Prostate gland (tissue), 2 donors: ENCODE results near the gene TMPRSS4. TPM values are rescaled to one million over a fixed set of nuclear protein-coding genes. Genes with fewer than 3 reads are reported as not detected.

Source experiments
- DNase-seq: peaks from one replicate; pipeline ENCODE4 v3.0.0-alpha.2; 2019; ENCODE audit warnings: low spot score
- H3K27ac ChIP-seq, 2 donors: fragments of 200-600 bp; sonication (generic); 2 replicates each; pipeline ENCODE4 v1.5.1; 2017 to 2019
- H3K27me3 ChIP-seq: fragments of 200-600 bp; sonication (generic); replicated peaks from 2 replicates; pipeline ENCODE4 v1.5.1; 2019; ENCODE audit not compliant: insufficient read depth
- H3K36me3 ChIP-seq, 2 donors: fragments of 200-600 bp; sonication (generic); 1 replicate in 1 of 2; 2 replicates in 1 of 2; pipeline versions ENCODE4 v1.5.1 to v1.8.1; 2017 to 2019
- H3K4me1 ChIP-seq: fragments of 200-600 bp; sonication (generic); replicated peaks from 2 replicates; pipeline ENCODE4 v1.5.1; 2019
- H3K4me3 ChIP-seq, 2 donors: fragments of 200-600 bp; sonication (generic); 2 replicates each; pipeline ENCODE4 v1.5.1; 2017 to 2019
- H3K9me3 ChIP-seq: fragments of 200-600 bp; sonication (generic); 2 replicates; pipeline ENCODE4 v1.5.1; 2017
- POLR2A ChIP-seq: fragments of 450-650 bp; IDR thresholded peaks from one replicate; pipeline ENCODE4 v1.6.1; 2016; ENCODE audit warnings: antibody characterized with exemption, mild to moderate bottlenecking
- POLR2AphosphoS5 ChIP-seq: sonication (generic); formaldehyde crosslinking; IDR thresholded peaks from one replicate; pipeline ENCODE4 v1.6.1; 2017; ENCODE audit warnings: antibody characterized with exemption
- WGBS: methylation state at CpG from one replicate; pipeline ENCODE4 v1.1.5; 2018; 5-methylcytosine and 5-hydroxymethylcytosine counted together
- intact Hi-C: fragments of 100-400 bp; cut with DNase I; formaldehyde crosslinking; loops from one replicate; pipeline ENCODE4 v1.14.2; 2022
- total RNA-seq, 2 donors: library from RNA; depleted of rRNA; stranded (reverse); fragments of >200 nt; gene quantifications; one replicate each; pipeline ENCODE4 v1.1.0, GENCODE V29; 2016
- TF ChIP-seq, protein P1 (sequence below), 4 experiments: fragments of 200-600 bp in 2 of 4; fragments of 450-650 bp in 2 of 4; sonication (generic) in 2 of 4; IDR thresholded peaks; 1 replicate in 3 of 4; 2 replicates in 1 of 4; pipeline ENCODE4 v1.5.1; 2016 to 2019; ENCODE audit warnings: antibody characterized with exemption in 4 of 4, mild to moderate bottlenecking in 2 of 4, moderate library complexity in 2 of 4

TMPRSS4 gene
- total RNA-seq, 2 donors from 2014 or later, result 1.5 to 6.4 TPM

DNA sequence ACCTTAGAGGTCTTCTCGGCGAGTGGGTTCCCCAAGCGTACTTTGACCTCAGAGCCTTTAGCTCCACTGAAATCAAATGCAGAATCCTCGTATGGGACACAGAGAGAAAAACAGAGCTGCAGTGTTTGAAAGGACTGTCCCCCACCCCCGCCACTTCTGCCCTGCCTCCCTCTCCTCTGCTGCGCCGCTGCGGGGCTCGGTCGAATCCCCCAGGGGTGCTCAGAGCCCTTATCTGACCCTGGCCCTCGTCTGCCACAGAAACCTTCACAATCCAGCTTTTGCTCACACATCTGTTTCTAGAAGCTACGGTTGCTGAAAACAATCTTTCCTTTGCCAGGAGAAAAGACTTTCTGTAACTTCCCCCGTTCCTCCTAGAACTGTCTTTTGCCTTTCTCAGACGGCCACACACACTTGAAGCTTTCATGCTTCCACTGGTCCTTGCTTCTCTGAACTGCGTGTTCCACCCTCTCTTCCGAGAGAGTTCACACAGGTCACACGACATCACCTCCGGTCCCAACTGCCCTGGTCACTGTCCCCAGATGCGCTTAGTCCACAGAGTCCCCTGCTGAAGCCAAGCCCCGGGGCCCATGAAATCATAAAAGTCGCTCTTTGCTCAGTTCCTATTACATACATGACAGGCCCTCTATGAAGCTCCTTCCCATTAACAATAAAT lies 6.1 kb downstream of the TMPRSS4 start:
- intact Hi-C loops, result no loop called here

DNA sequence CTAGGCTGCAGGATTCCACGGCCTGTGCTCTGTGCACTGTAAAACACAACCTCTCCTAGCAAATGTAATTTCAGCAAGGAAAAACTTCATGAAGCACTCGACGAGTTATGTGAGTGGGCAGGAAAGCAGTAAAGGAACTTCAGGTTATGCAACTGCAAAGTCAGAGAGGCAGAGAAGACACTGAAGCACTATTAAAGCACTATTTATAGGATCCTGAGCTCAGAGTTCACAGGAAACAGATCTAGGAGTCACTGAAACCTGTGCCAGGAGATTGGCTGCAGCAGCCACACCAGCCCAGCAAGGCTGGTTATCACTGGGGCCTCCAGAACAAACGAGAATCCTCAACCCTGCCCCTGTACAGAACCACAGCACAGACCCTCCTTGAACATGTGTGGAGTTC lies 7.4 kb downstream of the TMPRSS4 start:
- H3K9me3 ChIP-seq, result no peaks in the 10 kb centered on the region
- H3K27ac ChIP-seq, result no peak overlapping the region
- whole genome bisulfite sequencing, result 16% methylated on average over 4 of the region's 4 CpGs

More for the DNA sequence above, 6.1 kb downstream of the TMPRSS4 start:
- Histone ChIP-seq H3K9me3 (no peaks in the 10 kb centered on the region), H3K4me1 (no peaks in the 10 kb centered on the region), H3K27me3 (no peaks in the 10 kb centered on the region), H3K27ac (no peak overlapping the region), H3K36me3 (no peaks in the 10 kb centered on the region), H3K4me3 (no peak overlapping the region)
- TF ChIP-seq POLR2AphosphoS5 (no peak), POLR2A (no peak)
- TF ChIP-seq, protein P1, sequence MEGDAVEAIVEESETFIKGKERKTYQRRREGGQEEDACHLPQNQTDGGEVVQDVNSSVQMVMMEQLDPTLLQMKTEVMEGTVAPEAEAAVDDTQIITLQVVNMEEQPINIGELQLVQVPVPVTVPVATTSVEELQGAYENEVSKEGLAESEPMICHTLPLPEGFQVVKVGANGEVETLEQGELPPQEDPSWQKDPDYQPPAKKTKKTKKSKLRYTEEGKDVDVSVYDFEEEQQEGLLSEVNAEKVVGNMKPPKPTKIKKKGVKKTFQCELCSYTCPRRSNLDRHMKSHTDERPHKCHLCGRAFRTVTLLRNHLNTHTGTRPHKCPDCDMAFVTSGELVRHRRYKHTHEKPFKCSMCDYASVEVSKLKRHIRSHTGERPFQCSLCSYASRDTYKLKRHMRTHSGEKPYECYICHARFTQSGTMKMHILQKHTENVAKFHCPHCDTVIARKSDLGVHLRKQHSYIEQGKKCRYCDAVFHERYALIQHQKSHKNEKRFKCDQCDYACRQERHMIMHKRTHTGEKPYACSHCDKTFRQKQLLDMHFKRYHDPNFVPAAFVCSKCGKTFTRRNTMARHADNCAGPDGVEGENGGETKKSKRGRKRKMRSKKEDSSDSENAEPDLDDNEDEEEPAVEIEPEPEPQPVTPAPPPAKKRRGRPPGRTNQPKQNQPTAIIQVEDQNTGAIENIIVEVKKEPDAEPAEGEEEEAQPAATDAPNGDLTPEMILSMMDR (IDR thresholded peaks at IDR 0.05), result no peak
- WGBS, result 76% methylated on average over 21 of the region's 21 CpGs
- no peak for DNase-seq

DNA sequence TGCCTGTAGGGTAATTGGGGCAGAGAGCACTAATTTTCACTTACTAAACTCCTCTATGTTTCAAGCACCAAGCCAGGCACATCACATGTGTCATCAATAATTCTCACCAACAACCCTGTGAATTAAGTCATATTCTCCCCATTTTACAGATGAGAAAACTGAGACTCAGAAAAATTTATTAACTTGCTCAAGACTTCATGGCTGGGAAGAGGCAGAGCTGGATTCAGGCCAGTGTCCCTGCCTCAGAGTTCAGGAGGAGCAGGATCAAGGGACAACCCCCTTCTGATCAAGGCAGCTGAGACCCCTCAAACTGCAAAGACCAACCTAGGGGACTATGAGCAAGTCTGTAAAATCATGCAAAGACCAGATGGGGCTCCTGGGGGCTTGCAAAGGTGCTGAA lies 7.8 kb downstream of the TMPRSS4 start:
- Histone ChIP-seq H3K4me3 (no peak overlapping the region), H3K27me3 (no peaks in the 10 kb centered on the region), H3K27ac (no peak overlapping the region), H3K9me3 (no peaks in the 10 kb centered on the region), H3K36me3 (no peaks in the 10 kb centered on the region), H3K4me1 (no peaks in the 10 kb centered on the region)
- TF ChIP-seq POLR2AphosphoS5 (no peak), POLR2A (no peak)
- TF ChIP-seq, protein P1 (IDR thresholded peaks at IDR 0.05), result no peak
- intact Hi-C loops, result no loop called here
- DNase-seq, result no peak

More for the DNA sequence above, 7.4 kb downstream of the TMPRSS4 start:
- intact Hi-C loops, result no loop called here
- Histone ChIP-seq H3K27me3 (no peaks in the 10 kb centered on the region), H3K36me3 (no peaks in the 10 kb centered on the region), H3K4me3 (no peak overlapping the region), H3K4me1 (no peaks in the 10 kb centered on the region)
- peak; percentile 13 for DNase-seq
- no peak for TF ChIP-seq POLR2A
- TF ChIP-seq, protein P1 (IDR thresholded peaks at IDR 0.05), result no peak
- TF ChIP-seq POLR2AphosphoS5, result peak; percentile 39

DNA sequence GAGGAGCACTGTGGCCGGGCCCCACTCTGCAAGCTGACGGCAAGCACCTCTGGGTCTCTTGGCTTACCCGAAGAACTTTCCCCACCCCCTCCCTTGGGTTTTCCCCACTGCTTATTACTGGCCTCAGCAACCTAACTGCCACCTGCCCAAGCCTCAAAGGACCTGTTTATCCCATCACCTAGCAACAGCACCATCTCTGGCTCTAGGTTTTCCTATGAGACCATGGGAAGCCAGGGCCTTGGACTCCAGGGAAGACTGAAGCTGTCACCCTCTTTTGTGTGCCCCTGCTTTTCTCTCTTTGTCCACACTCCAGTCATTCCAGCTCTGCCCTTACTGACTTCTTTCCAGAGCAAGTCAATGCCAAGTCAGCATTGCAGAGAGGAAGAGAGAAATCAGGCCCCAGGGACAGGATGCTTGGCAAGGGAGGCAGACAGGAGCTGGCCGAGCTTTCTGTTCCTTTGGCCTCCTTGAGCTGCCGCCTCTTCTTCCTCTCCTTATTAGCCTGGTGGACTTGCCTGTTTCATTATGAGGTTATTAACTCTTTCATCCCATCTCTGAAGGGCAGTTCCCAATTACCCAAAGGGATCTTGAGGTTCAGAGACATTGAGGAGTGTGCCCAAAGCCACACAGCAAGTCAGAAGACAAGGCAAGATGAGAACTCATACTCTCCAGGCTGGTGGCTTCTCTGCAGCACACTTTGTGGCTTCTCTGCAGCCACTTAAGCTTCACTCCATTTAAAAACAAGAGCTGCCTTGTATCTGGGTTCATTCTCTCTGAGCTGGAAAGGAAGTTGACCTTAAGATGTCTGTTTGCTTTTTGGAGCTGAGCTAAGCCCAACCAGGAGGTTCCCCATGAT lies 10.3 kb downstream of the TMPRSS4 start, which contains the start of gene SMIM35:
Gene SMIM35 (minus strand): TSS at position 51 of the 856 bp plus-strand sequence. CDS start 206 bp downstream, outside the sequence.
- intact Hi-C loops, result no loop called here

More for the DNA sequence above, 10.3 kb downstream of the TMPRSS4 start, which contains the start of gene SMIM35:
- Histone ChIP-seq H3K27me3 (no peaks in the 10 kb centered on the region), H3K4me3 (no peak within 1 kb of the TSS), H3K36me3 (no peaks in the 10 kb centered on the region), H3K4me1 (no peaks in the 10 kb centered on the region), H3K9me3 (no peaks in the 10 kb centered on the region), H3K27ac (no peak within 1 kb of the TSS)
- 49% methylated on average over 5 of the region's 5 CpGs for WGBS
- no peak for DNase-seq
- TF ChIP-seq, protein P1 (IDR thresholded peaks at IDR 0.05), result no peak
- TF ChIP-seq POLR2AphosphoS5, result no peak
- TF ChIP-seq POLR2A, result no peak
